HG02642 (cell line): Measurements from ENCODE around the gene RTCB.
A peak's percentile ranks its signal among the peaks of the same experiment; 100 is the strongest.

Source experiments
- ATAC-seq: cut with Tn5 transposase; IDR thresholded peaks from one replicate; pipeline ENCODE4 v1.9.1; 2021; ENCODE audit warnings: mild to moderate bottlenecking; ENCODE audit not compliant: unreplicated experiment, poor library complexity

The RTCB gene

GRCh38 chr22:32411829-32412592, at the start of gene RTCB:
Gene RTCB (minus strand): TSS chr22:32412247. CDS start chr22:32412156, 91 bp downstream.
- ATAC-seq: peak; percentile 68

- ATAC-seq: no peak
Observed at GRCh38 chr22:32457031-32457430, 45.0 kb upstream of the RTCB start.

- no peak for ATAC-seq
Observed at GRCh38 chr22:32448980-32449379, 36.9 kb upstream of the RTCB start.

- no peak for ATAC-seq
Observed at GRCh38 chr22:32446321-32446720, 34.3 kb upstream of the RTCB start.

GRCh38 chr22:32444068-32444467, 32.0 kb upstream of the RTCB start:
- ATAC-seq: no peak

- ATAC-seq: no peak
Observed at GRCh38 chr22:32430352-32430751, 18.3 kb upstream of the RTCB start.

GRCh38 chr22:32426881-32427280, 14.8 kb upstream of the RTCB start:
- ATAC-seq: no peak

- no peak for ATAC-seq
Observed at GRCh38 chr22:32423664-32424063, 11.6 kb upstream of the RTCB start.

- ATAC-seq: no peak
Observed at GRCh38 chr22:32422062-32422461, 10.0 kb upstream of the RTCB start.

- no peak for ATAC-seq
Observed at GRCh38 chr22:32421484-32421883, 9.4 kb upstream of the RTCB start.

- no peak for ATAC-seq
Observed at GRCh38 chr22:32417906-32418305, 5.9 kb upstream of the RTCB start.

- ATAC-seq: no peak
Observed at GRCh38 chr22:32416556-32417085, 4.6 kb upstream of the RTCB start.

GRCh38 chr22:32414191-32414590, 2.1 kb upstream of the RTCB start:
- no peak for ATAC-seq

- ATAC-seq: no peak
Observed at GRCh38 chr22:32413719-32414118, 1.7 kb upstream of the RTCB start.

GRCh38 chr22:32411402-32411801, 645 bp downstream of the RTCB start:
- peak; percentile 19 for ATAC-seq

- ATAC-seq: no peak
Observed at GRCh38 chr22:32410459-32410858, 1.6 kb downstream of the RTCB start.

- ATAC-seq: no peak
Observed at GRCh38 chr22:32409977-32410376, 2.1 kb downstream of the RTCB start.

- no peak for ATAC-seq
Observed at GRCh38 chr22:32407936-32408335, 4.1 kb downstream of the RTCB start.

GRCh38 chr22:32407312-32407711, 4.7 kb downstream of the RTCB start:
- peak; percentile 45 for ATAC-seq

GRCh38 chr22:32404021-32404420, 8.0 kb downstream of the RTCB start:
- ATAC-seq: no peak

GRCh38 chr22:32401486-32401885, 10.6 kb downstream of the RTCB start:
- no peak for ATAC-seq

- ATAC-seq: no peak
Observed at GRCh38 chr22:32396746-32397145, 15.3 kb downstream of the RTCB start.
